OCI-LY3 (cell line): ENCODE results near the gene SLC25A13.

Experiments used
- CTCF ChIP-seq: fragments of 200-600, 300-600 bp; sonication (generic); IDR thresholded peaks from 2 replicates; pipeline ENCODE4 v1.5.1; 2014; ENCODE audit warnings: antibody characterized with exemption, low read length, low read depth
- EZH2phosphoT487 ChIP-seq: fragments of 200-600 bp; shearing (Covaris generic); IDR thresholded peaks from 2 replicates; pipeline ENCODE4 v1.6.1; 2018; ENCODE audit warnings: antibody characterized with exemption, mixed run types, low read depth

GRCh38 chr7:96299496-96299895, 22.4 kb downstream of the SLC25A13 start:
- TF ChIP-seq CTCF (no peak), EZH2phosphoT487 (no peak)
